ENCODE measurements around the gene NOLC1. TPM values are rescaled to one million over a fixed set of nuclear protein-coding genes. Genes with fewer than 3 reads are reported as not detected.

Gene NOLC1
- total and polyA plus RNA-seq, 2 of the 13 experiments (the other 11 are each of a cell fraction or from before 2014, with no cell fraction given) = 50.6 to 81.0 TPM

DNA sequence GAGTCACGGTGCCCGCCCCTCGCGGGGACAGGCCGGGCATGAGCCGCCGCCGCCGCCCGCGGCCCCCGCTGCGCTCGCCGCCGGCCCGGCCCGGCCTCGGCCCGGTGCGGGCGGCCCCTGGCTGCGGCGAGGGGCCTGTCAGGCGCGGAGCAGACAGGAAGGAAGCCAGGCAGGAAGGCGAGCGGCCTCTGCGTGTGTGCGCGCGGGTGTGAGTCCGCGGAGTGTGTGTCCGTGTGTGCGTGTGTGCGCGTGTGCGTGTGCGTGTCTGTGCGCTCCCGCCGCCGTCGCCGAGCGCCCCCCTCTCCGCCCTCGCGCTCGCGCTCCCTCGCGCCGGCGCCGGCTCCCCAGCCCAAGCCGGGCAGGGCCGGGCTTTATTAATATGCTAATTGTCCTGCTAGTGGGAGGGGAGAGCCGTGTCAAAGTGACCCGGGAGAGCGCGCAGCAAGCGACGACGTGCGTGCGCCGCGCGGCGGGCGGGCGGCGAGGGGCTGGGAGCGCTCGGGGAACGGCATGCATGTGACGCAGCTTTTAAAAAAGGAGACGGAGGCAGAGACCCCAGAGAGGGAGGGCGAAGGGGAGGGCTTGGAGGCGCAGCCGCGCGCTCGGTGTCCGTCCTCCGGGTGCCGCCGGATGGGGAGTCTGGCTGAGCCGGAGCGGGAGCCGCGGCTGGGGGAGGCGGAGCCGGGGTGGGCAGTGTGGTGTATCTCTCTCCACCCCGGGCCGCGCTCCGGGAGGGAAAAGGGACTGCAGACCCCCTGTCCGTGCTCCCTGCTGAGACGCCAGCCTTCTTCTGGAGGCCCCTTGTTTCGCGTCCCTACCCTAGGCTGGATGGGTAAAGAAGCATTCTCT lies 31.8 kb upstream of the NOLC1 start, which contains the start of gene LDB1 (continued):
- TF ChIP-seq, protein P1, sequence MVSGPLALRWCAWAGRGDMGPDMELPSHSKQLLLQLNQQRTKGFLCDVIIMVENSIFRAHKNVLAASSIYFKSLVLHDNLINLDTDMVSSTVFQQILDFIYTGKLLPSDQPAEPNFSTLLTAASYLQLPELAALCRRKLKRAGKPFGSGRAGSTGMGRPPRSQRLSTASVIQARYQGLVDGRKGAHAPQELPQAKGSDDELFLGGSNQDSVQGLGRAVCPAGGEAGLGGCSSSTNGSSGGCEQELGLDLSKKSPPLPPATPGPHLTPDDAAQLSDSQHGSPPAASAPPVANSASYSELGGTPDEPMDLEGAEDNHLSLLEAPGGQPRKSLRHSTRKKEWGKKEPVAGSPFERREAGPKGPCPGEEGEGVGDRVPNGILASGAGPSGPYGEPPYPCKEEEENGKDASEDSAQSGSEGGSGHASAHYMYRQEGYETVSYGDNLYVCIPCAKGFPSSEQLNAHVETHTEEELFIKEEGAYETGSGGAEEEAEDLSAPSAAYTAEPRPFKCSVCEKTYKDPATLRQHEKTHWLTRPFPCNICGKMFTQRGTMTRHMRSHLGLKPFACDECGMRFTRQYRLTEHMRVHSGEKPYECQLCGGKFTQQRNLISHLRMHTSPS (CRISPR knock-in tag; IDR thresholded peaks at IDR 0.05; ENCODE audit: low read depth) = no peak
- TF ChIP-seq RBM22 (optimal IDR thresholded peaks at IDR 0.05; ENCODE audit: low read length) (no peak), TSC22D2 (CRISPR knock-in tag; IDR thresholded peaks at IDR 0.05; ENCODE audit: borderline replicate concordance) (no peak), NFYC (CRISPR knock-in tag; IDR thresholded peaks at IDR 0.05) (no peak), ZNF33A (CRISPR knock-in tag; IDR thresholded peaks at IDR 0.05; ENCODE audit: borderline replicate concordance) (no peak), CHD4 (IDR thresholded peaks at IDR 0.05; ENCODE audit: borderline replicate concordance, low read length) (no peak), ZNF510 (CRISPR knock-in tag; IDR thresholded peaks at IDR 0.05; ENCODE audit: low read depth) (0 out of 2 replicates have a peak, but pooled peaks have one; percentile 30), ZNF296 (CRISPR knock-in tag; conservative IDR thresholded peaks at IDR 0.05) (no peak), ZNF138 (CRISPR knock-in tag; IDR thresholded peaks at IDR 0.05; ENCODE audit: low read depth) (0 out of 2 replicates have a peak, but pooled peaks have one; percentile 68), ZNF605 (CRISPR knock-in tag; IDR thresholded peaks at IDR 0.05) (0 out of 2 replicates have a peak, but pooled peaks have one; percentile 21)
- TF ChIP-seq, protein P2, sequence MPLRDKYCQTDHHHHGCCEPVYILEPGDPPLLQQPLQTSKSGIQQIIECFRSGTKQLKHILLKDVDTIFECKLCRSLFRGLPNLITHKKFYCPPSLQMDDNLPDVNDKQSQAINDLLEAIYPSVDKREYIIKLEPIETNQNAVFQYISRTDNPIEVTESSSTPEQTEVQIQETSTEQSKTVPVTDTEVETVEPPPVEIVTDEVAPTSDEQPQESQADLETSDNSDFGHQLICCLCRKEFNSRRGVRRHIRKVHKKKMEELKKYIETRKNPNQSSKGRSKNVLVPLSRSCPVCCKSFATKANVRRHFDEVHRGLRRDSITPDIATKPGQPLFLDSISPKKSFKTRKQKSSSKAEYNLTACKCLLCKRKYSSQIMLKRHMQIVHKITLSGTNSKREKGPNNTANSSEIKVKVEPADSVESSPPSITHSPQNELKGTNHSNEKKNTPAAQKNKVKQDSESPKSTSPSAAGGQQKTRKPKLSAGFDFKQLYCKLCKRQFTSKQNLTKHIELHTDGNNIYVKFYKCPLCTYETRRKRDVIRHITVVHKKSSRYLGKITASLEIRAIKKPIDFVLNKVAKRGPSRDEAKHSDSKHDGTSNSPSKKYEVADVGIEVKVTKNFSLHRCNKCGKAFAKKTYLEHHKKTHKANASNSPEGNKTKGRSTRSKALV (CRISPR knock-in tag; IDR thresholded peaks at IDR 0.05) = peak; percentile 90; the same call in 1 of the 2 replicates
- TF ChIP-seq, protein P3, sequence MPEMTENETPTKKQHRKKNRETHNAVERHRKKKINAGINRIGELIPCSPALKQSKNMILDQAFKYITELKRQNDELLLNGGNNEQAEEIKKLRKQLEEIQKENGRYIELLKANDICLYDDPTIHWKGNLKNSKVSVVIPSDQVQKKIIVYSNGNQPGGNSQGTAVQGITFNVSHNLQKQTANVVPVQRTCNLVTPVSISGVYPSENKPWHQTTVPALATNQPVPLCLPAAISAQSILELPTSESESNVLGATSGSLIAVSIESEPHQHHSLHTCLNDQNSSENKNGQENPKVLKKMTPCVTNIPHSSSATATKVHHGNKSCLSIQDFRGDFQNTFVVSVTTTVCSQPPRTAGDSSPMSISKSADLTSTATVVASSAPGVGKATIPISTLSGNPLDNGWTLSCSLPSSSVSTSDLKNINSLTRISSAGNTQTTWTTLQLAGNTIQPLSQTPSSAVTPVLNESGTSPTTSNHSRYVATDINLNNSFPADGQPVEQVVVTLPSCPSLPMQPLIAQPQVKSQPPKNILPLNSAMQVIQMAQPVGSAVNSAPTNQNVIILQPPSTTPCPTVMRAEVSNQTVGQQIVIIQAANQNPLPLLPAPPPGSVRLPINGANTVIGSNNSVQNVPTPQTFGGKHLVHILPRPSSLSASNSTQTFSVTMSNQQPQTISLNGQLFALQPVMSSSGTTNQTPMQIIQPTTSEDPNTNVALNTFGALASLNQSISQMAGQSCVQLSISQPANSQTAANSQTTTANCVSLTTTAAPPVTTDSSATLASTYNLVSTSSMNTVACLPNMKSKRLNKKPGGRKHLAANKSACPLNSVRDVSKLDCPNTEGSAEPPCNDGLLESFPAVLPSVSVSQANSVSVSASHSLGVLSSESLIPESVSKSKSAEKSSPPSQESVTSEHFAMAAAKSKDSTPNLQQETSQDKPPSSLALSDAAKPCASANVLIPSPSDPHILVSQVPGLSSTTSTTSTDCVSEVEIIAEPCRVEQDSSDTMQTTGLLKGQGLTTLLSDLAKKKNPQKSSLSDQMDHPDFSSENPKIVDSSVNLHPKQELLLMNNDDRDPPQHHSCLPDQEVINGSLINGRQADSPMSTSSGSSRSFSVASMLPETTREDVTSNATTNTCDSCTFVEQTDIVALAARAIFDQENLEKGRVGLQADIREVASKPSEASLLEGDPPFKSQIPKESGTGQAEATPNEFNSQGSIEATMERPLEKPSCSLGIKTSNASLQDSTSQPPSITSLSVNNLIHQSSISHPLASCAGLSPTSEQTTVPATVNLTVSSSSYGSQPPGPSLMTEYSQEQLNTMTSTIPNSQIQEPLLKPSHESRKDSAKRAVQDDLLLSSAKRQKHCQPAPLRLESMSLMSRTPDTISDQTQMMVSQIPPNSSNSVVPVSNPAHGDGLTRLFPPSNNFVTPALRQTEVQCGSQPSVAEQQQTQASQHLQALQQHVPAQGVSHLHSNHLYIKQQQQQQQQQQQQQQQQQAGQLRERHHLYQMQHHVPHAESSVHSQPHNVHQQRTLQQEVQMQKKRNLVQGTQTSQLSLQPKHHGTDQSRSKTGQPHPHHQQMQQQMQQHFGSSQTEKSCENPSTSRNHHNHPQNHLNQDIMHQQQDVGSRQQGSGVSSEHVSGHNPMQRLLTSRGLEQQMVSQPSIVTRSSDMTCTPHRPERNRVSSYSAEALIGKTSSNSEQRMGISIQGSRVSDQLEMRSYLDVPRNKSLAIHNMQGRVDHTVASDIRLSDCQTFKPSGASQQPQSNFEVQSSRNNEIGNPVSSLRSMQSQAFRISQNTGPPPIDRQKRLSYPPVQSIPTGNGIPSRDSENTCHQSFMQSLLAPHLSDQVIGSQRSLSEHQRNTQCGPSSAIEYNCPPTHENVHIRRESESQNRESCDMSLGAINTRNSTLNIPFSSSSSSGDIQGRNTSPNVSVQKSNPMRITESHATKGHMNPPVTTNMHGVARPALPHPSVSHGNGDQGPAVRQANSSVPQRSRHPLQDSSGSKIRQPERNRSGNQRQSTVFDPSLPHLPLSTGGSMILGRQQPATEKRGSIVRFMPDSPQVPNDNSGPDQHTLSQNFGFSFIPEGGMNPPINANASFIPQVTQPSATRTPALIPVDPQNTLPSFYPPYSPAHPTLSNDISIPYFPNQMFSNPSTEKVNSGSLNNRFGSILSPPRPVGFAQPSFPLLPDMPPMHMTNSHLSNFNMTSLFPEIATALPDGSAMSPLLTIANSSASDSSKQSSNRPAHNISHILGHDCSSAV (CRISPR knock-in tag; IDR thresholded peaks at IDR 0.05; ENCODE audit: borderline replicate concordance) = no peak
- TF ChIP-seq, protein P4, sequence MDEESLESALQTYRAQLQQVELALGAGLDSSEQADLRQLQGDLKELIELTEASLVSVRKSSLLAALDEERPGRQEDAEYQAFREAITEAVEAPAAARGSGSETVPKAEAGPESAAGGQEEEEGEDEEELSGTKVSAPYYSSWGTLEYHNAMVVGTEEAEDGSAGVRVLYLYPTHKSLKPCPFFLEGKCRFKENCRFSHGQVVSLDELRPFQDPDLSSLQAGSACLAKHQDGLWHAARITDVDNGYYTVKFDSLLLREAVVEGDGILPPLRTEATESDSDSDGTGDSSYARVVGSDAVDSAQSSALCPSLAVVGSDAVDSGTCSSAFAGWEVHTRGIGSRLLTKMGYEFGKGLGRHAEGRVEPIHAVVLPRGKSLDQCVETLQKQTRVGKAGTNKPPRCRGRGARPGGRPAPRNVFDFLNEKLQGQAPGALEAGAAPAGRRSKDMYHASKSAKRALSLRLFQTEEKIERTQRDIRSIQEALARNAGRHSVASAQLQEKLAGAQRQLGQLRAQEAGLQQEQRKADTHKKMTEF (CRISPR knock-in tag; IDR thresholded peaks at IDR 0.05) = peak; percentile 49; the same call in 1 of the 2 replicates

All from HepG2 (cell line).